GM12892 (cell line): ENCODE data around the gene COL26A1.

Source experiments
- POLR2A ChIP-seq: IDR thresholded peaks from 2 replicates; pipeline ENCODE4 v1.6.1; 2011; ENCODE audit warnings: low read depth, low read length, control low read depth
- POLR2AphosphoS5 ChIP-seq: IDR thresholded peaks from 2 replicates; pipeline ENCODE4 v1.6.1; 2011; ENCODE audit warnings: low read depth, low read length, control low read depth

- TF ChIP-seq POLR2A = no peak
- no peak for TF ChIP-seq POLR2AphosphoS5
Observed at GRCh38 chr7:101502466-101503098, 139.9 kb downstream of the COL26A1 start.
